Measurements from ENCODE around the gene SLC34A1. TPM values are rescaled to one million over a fixed set of nuclear protein-coding genes. Genes with fewer than 3 reads are reported as not detected.
"Not testable (repeated sequence)": the region's sequence is repeated elsewhere in the genome, so short reads cannot be mapped to it uniquely, and the experiment has no call there.

Gene SLC34A1
- total RNA-seq, 4 donors from 2014 or later: not detected

DNA sequence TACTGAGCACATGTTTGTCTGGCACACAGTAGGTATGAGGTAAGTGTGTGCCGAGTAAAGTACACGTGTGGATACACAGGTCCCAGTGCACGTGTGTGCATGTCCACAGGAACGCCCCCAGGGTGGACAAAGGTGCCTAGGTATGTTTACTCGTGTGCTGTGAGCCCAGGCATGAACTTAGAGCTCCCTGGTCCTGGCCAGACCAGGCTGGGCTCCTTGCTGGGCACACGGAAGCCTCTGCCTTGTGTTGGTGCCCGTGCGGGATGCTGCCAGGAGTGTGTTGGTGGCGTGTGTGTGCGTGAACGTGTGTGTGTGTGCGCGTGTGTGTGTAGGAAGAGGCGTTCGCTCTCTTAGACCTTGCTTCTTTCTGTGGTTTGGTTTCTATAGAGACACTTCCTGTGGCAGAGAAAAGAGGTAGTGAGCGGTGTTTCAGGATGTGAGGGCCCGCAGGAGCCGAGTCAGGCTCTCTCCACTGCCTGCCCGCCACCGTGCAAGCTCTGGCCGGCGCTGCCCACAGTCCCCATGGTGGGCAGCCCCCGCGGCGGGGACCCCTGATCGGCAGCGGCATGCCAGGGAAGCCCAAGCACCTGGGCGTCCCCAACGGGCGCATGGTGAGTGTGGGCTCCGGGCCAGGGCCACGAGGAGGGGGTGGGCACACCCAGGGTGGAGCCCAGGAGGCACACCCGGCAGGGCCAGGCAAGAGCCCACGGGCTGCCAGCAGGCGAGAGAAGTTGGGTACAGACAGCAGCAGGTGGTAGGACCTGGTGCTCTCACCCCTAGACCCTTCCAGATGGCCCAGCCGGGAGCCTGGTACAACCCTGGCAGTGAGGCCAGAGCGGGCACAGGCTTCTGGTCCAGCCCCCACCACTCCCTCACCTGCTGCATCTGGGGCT is 26.5 kb upstream of the SLC34A1 start, which contains the start of gene RGS14:
RGS14 (plus strand) TSS at position 466 of the 893 bp plus-strand sequence; CDS start at position 567, 101 bp downstream.
- H3K9me3 ChIP-seq: no peaks in the 10 kb centered on the region
- no peak for ATAC-seq
- intact Hi-C loops (cut with DNase I; ENCODE audit: low total_unique reads): no loop called here
- DNase-seq: peak in 1 of 2 donors; percentile 20
- in situ Hi-C loops (cut with MboI; ENCODE audit: low sequenced_read_pairs in 4 of 4): no loop called here
- no peak within 1 kb of the TSS for H3K27ac ChIP-seq
- TF ChIP-seq, protein P1, sequence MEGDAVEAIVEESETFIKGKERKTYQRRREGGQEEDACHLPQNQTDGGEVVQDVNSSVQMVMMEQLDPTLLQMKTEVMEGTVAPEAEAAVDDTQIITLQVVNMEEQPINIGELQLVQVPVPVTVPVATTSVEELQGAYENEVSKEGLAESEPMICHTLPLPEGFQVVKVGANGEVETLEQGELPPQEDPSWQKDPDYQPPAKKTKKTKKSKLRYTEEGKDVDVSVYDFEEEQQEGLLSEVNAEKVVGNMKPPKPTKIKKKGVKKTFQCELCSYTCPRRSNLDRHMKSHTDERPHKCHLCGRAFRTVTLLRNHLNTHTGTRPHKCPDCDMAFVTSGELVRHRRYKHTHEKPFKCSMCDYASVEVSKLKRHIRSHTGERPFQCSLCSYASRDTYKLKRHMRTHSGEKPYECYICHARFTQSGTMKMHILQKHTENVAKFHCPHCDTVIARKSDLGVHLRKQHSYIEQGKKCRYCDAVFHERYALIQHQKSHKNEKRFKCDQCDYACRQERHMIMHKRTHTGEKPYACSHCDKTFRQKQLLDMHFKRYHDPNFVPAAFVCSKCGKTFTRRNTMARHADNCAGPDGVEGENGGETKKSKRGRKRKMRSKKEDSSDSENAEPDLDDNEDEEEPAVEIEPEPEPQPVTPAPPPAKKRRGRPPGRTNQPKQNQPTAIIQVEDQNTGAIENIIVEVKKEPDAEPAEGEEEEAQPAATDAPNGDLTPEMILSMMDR (IDR thresholded peaks at IDR 0.05 in 4 of 5, conservative IDR thresholded peaks at IDR 0.05 in 1 of 5): no peak
- no peak for TF ChIP-seq POLR2A (IDR thresholded peaks at IDR 0.05)
- H3K36me3 ChIP-seq: no peaks in the 10 kb centered on the region
- H3K4me3 ChIP-seq: peak within 1 kb of the TSS in 2 of 4 donors; percentile 20 to 28
- H3K4me1 ChIP-seq: peaks cover 11 to 12% of the 10 kb centered on the region in 2 donors
- no peaks in the 10 kb centered on the region for H3K27me3 ChIP-seq

GRCh38 chr5:177358370-177358819 is 25.8 kb upstream of the SLC34A1 start:
- DNase-seq (no peak), ATAC-seq (no peak)
- intact Hi-C loops (cut with DNase I; ENCODE audit: low total_unique reads): no loop called here
- peak overlapping the region in 2 of 4 donors; percentile 20 to 28 for H3K4me3 ChIP-seq
- peaks cover 14 to 18% of the 10 kb centered on the region in 2 donors for H3K4me1 ChIP-seq
- H3K36me3 ChIP-seq: no peaks in the 10 kb centered on the region
- no peaks in the 10 kb centered on the region for H3K27me3 ChIP-seq
- no peak for TF ChIP-seq POLR2A (IDR thresholded peaks at IDR 0.05)
- TF ChIP-seq, protein P1 (IDR thresholded peaks at IDR 0.05 in 4 of 5, conservative IDR thresholded peaks at IDR 0.05 in 1 of 5): no peak
- no peak overlapping the region for H3K27ac ChIP-seq
- in situ Hi-C loops (cut with MboI; ENCODE audit: low sequenced_read_pairs in 4 of 4): no loop called here
- no peaks in the 10 kb centered on the region for H3K9me3 ChIP-seq

GRCh38 chr5:177359451-177359851 is 24.8 kb upstream of the SLC34A1 start:
- intact Hi-C loops (cut with DNase I; ENCODE audit: low total_unique reads): no loop called here

GRCh38 chr5:177359860-177360259 is 24.4 kb upstream of the SLC34A1 start:
- ATAC-seq (no peak), DNase-seq (no peak)
- no peaks in the 10 kb centered on the region for H3K9me3 ChIP-seq
- intact Hi-C loops (cut with DNase I; ENCODE audit: low total_unique reads): no loop called here
- TF ChIP-seq, protein P1 (IDR thresholded peaks at IDR 0.05 in 4 of 5, conservative IDR thresholded peaks at IDR 0.05 in 1 of 5): no peak
- TF ChIP-seq POLR2A (IDR thresholded peaks at IDR 0.05): no peak
- no peaks in the 10 kb centered on the region for H3K27me3 ChIP-seq
- in situ Hi-C loops (cut with MboI; ENCODE audit: low sequenced_read_pairs in 4 of 4): no loop called here
- H3K4me3 ChIP-seq: no peak overlapping the region
- no peak overlapping the region for H3K27ac ChIP-seq
- no peaks in the 10 kb centered on the region for H3K36me3 ChIP-seq
- peaks cover 18 to 22% of the 10 kb centered on the region in 2 donors for H3K4me1 ChIP-seq

More at GRCh38 chr5:177359451-177359851, 24.8 kb upstream of the SLC34A1 start:
- no peaks in the 10 kb centered on the region for H3K9me3 ChIP-seq
- no peak overlapping the region for H3K27ac ChIP-seq
- in situ Hi-C loops (cut with MboI; ENCODE audit: low sequenced_read_pairs in 4 of 4): no loop called here
- H3K4me1 ChIP-seq: peaks cover 18 to 22% of the 10 kb centered on the region in 2 donors
- DNase-seq (no peak), ATAC-seq (no peak)
- no peaks in the 10 kb centered on the region for H3K27me3 ChIP-seq
- H3K4me3 ChIP-seq: no peak overlapping the region
- no peak for TF ChIP-seq POLR2A (IDR thresholded peaks at IDR 0.05)
- TF ChIP-seq, protein P1 (IDR thresholded peaks at IDR 0.05 in 4 of 5, conservative IDR thresholded peaks at IDR 0.05 in 1 of 5): no peak
- no peaks in the 10 kb centered on the region for H3K36me3 ChIP-seq

DNA sequence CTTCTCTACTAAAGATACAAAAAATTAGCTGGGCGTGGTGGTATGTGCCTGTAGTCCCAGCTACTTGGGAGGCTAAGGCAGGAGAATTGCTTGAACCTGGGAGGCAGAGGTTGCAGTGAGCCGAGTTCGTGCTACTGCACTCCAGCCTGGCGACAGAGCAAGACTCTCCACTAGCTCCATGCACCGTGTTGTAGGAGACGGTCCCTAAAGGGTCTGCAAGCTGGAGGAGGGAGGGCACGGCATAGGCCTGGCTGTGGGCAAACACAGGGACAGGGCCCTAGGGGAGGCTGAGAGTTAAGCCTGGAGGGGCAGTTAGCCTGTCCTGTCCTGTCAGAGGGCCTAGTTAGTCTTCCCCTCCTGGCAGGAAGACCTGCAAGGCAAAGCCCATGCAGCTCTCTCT is 23.5 kb upstream of the SLC34A1 start:
- ATAC-seq; intact Hi-C loops (cut with DNase I; ENCODE audit: low total_unique reads); DNase-seq; in situ Hi-C loops (cut with MboI; ENCODE audit: low sequenced_read_pairs in 4 of 4); H3K27ac ChIP-seq; H3K36me3 ChIP-seq; H3K4me3 ChIP-seq; H3K9me3 ChIP-seq; H3K27me3 ChIP-seq: not testable (repeated sequence)
- peaks cover 18 to 22% of the 10 kb centered on the region in 2 donors for H3K4me1 ChIP-seq
